ENCODE data around the gene FFAR4.

FFAR4 gene

GRCh38 chr10:93597075-93597599 lies 30.7 kb downstream of the FFAR4 start:
- POLR2A ChIA-PET: no interaction called here

DNA sequence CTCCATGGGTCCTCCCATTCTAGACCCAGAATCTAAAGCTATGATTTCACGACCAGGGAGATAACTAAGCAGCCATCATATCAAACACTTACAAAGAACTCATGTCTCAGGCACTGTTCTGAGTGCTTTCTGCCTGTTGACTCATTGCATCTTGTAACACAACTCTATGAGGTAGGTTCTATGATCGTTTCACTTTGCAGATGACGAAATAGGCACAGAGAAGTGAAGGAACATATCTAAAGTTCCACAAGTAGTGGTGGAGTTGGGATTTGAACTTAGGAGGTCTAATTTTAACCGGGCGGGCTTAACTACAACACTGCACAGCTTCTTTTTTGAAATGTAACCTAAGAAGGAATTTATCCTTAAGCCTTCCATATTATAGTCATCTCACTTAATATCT lies 31.7 kb downstream of the FFAR4 start:
- TF ChIP-seq CTCF (IDR thresholded peaks at IDR 0.05; ENCODE audit: control extremely low read depth, extremely low read depth, low read depth, missing control alignments): no peak
- CTCF ChIA-PET: no interaction called here
- POLR2A ChIA-PET: no interaction called here
- no peak for DNase-seq (ENCODE audit: extremely low spot score)

More at GRCh38 chr10:93597075-93597599, 30.7 kb downstream of the FFAR4 start:
- CTCF ChIA-PET: no interaction called here
- no peak for DNase-seq (ENCODE audit: extremely low spot score)
- no peak for TF ChIP-seq CTCF (IDR thresholded peaks at IDR 0.05; ENCODE audit: control extremely low read depth, extremely low read depth, low read depth, missing control alignments)

GRCh38 chr10:93599335-93599734 lies 32.9 kb downstream of the FFAR4 start:
- TF ChIP-seq CTCF (IDR thresholded peaks at IDR 0.05; ENCODE audit: control extremely low read depth, extremely low read depth, low read depth, missing control alignments): no peak
- no peak for DNase-seq (ENCODE audit: extremely low spot score)
- ChIA-PET POLR2A (no interaction called here), CTCF (no interaction called here)

GRCh38 chr10:93599778-93600177 lies 33.3 kb downstream of the FFAR4 start:
- no peak for TF ChIP-seq CTCF (IDR thresholded peaks at IDR 0.05; ENCODE audit: control extremely low read depth, extremely low read depth, low read depth, missing control alignments)
- POLR2A ChIA-PET: no interaction called here
- CTCF ChIA-PET: no interaction called here
- DNase-seq (ENCODE audit: extremely low spot score): no peak

GRCh38 chr10:93600446-93601145 lies 34.1 kb downstream of the FFAR4 start:
- POLR2A ChIA-PET: no interaction called here
- CTCF ChIA-PET: no interaction called here

DNA sequence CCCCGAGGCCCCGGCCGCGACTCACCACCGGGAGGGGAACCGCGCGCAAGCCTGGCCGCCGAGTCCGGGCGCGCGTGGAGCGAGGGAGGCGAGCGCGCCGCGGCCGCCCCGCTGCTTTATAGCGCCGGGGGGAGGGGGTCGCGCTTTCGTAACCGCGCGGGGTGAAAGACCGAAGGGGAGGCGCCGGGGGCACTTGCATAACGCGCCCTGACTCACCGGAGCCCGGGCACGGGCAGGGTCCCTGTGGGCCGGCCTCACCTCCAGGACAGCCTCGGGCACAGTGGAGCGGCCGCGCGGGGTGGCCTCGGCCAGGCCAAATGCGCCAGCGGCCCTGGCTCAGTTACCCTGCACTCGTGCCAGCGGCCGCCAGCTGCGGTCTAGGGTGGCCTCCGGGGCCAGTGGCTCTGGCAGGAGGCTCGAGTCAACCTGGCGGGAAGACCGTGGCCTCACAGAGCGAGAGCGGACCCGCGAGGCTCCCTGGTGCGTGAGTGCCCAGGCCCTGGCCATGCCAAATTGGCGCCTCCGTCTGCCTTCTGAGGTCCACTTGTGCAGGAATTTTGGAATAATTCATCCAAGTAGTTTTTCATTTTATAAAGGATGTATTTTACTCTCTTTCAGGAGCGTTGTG lies 34.8 kb downstream of the FFAR4 start, which contains the start of gene RBP4:
TSS of gene RBP4 (minus strand) at position 90 of the 628 bp plus-strand sequence. CDS start 207 bp downstream, outside the sequence.
- CTCF ChIA-PET: no interaction called here
- POLR2A ChIA-PET: no interaction called here
- DNase-seq (ENCODE audit: extremely low spot score): no peak
- TF ChIP-seq CTCF (IDR thresholded peaks at IDR 0.05; ENCODE audit: control extremely low read depth, extremely low read depth, low read depth, missing control alignments): no peak

More at GRCh38 chr10:93600446-93601145, 34.1 kb downstream of the FFAR4 start:
- no peak for TF ChIP-seq CTCF (IDR thresholded peaks at IDR 0.05; ENCODE audit: control extremely low read depth, extremely low read depth, low read depth, missing control alignments)
- no peak for DNase-seq (ENCODE audit: extremely low spot score)
